NCI-H2029 treated with DMSO at 0.1 percent for 48 hours (cell line): Measurements from ENCODE around the gene CCL22.

ENCODE experiments used
- DNase-seq: peaks from one replicate; lab custom pipeline; 2025; lab: John Stamatoyannopoulos, UW

CCL22 gene

DNA sequence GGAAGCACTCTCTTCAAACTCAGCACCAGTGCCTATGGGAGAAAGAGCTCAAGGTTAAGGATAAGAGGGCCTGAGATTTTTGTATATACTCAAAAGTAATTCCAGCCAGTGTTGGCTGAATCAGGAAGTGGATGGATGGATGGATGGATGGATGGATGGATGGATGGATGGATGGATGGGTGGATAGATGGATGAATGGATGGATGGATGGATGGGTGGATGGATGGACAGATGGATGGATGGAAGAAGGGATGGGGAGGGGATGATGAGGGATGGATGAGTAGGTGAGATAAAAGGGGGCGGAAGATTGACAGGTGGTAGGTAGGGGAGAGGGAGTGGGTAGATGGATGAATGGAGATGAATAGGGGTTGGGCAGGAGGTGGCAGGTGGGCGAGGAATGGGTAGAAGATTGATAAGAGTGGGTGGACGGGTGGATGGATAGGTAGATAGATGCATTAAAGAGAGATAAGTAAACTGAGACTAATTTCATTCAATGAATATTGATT lies 17.8 kb downstream of the CCL22 start:
- no peak for DNase-seq

DNA sequence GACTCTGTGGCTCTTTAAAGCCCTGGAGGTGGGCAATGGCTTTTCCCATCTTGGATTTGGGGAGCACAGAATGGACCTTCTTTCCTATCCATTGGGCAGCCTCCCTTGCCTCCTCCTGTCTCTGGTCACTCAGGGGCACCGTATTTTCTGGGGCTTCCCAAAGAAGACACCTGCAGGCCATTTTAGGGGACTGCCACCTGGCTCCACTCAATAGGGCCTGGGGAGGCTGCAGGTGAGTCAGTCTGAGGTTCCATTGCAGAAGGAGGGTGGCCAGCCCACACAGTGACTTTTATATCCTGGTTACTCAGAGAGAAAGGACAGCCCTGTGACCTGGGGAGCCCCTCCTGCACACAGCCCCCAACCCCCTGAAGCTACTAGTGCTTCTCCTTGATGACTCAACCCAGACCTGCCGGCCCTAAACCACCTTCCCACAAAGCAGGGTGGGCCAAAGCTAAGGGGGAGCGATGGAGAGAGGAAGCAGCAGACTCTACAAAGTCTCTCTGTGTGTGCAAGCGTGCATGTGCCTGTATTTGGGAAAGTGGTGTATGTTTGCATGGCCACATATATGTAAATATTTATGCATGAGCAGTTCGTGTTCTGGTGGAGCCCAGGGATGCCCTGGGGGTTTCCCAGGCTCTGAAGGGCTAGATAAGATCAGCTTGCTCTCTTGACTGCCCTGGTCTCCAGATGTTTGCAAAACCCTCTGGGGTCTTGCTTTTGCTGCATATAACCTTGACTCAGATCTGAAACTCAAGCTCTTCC lies 18.7 kb downstream of the CCL22 start:
- no peak for DNase-seq

DNA sequence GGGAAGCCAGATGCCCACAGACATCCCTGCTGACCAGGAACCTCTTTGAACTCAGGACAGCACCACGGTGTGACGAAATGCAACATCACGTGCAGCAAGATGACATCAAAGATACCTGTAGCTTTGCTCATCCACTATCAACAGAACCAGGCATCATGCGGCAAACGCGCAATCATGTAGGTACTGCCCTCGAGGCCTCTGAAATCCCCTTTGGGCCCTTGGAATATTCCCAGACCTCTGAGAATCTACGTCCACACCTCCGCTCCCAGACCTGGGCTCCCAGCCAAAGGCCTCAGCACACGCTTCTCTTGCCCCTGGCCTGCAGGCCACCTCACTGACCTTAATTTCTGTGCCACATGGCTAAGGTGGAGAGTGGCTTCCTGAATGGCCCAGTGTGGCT lies 21.0 kb downstream of the CCL22 start:
- no peak for DNase-seq

DNA sequence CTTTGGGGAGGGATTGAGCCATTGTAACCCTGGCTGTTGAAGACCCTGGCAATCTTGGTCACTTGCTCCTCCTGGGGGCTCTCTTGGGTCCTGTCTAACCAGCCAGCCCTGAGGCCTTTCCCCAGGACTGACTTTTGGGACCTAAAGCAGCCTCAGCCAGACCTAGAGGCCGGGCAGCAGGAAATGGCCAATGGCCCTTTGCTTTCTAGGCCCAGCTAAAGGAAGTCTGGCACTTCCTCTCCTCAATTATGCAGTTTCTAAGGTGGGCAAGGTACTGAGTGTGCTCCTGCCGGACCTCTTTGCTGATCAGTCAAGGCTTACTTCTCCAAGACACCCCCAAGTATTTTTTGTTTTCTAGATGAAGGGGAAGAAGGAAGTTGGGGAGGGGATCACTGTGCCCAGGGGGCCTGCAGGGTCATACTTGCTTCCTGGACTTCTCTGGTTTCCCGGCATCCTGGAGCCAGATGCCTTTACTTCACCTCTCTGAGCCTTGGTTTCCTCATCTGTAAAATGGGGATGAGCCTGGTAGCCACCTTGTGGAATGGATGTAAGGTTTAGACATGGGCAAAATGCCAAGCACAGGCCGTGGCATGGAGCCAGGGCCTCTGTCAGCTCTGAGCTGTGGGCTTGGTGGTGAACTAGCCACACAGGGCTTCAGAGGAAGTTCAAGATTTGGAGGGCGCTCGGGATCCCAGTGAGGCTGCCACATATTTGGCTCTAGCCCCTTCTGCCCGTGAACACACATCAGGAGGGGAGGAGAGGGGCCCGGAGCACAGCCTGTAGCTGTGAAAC lies 22.3 kb downstream of the CCL22 start:
- DNase-seq, result no peak

DNA sequence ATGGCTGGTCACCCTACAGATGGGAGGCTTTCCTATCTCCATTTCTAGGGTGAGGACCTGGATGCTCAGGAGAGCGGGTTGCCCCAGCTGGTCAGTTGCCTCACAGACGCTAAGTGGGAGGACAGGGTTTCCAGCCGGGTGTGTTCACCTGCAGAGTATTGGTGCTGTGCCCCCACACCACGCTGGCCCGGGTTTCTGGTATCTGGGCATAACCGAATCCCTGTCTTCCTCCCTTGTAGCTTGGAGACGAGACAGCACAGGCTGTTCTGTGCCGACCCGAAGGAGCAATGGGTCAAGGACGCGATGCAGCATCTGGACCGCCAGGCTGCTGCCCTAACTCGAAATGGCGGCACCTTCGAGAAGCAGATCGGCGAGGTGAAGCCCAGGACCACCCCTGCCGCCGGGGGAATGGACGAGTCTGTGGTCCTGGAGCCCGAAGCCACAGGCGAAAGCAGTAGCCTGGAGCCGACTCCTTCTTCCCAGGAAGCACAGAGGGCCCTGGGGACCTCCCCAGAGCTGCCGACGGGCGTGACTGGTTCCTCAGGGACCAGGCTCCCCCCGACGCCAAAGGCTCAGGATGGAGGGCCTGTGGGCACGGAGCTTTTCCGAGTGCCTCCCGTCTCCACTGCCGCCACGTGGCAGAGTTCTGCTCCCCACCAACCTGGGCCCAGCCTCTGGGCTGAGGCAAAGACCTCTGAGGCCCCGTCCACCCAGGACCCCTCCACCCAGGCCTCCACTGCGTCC lies 23.4 kb downstream of the CCL22 start:
- DNase-seq, result no peak

DNA sequence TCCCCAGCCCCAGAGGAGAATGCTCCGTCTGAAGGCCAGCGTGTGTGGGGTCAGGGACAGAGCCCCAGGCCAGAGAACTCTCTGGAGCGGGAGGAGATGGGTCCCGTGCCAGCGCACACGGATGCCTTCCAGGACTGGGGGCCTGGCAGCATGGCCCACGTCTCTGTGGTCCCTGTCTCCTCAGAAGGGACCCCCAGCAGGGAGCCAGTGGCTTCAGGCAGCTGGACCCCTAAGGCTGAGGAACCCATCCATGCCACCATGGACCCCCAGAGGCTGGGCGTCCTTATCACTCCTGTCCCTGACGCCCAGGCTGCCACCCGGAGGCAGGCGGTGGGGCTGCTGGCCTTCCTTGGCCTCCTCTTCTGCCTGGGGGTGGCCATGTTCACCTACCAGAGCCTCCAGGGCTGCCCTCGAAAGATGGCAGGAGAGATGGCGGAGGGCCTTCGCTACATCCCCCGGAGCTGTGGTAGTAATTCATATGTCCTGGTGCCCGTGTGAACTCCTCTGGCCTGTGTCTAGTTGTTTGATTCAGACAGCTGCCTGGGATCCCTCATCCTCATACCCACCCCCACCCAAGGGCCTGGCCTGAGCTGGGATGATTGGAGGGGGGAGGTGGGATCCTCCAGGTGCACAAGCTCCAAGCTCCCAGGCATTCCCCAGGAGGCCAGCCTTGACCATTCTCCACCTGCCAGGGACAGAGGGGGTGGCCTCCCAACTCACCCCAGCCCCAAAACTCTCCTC lies 24.1 kb downstream of the CCL22 start:
- no peak for DNase-seq

DNA sequence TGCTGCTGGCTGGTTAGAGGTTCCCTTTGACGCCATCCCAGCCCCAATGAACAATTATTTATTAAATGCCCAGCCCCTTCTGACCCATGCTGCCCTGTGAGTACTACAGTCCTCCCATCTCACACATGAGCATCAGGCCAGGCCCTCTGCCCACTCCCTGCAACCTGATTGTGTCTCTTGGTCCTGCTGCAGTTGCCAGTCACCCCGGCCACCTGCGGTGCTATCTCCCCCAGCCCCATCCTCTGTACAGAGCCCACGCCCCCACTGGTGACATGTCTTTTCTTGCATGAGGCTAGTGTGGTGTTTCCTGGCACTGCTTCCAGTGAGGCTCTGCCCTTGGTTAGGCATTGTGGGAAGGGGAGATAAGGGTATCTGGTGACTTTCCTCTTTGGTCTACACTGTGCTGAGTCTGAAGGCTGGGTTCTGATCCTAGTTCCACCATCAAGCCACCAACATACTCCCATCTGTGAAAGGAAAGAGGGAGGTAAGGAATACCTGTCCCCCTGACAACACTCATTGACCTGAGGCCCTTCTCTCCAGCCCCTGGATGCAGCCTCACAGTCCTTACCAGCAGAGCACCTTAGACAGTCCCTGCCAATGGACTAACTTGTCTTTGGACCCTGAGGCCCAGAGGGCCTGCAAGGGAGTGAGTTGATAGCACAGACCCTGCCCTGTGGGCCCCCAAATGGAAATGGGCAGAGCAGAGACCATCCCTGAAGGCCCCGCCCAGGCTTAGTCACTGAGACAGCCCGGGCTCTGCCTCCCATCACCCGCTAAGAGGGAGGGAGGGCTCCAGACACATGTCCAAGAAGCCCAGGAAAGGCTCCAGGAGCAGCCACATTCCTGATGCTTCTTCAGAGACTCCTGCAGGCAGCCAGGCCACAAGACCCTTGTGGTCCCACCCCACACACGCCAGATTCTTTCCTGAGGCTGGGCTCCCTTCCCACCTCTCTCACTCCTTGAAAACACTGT lies 25.0 kb downstream of the CCL22 start:
- DNase-seq, result no peak

DNA sequence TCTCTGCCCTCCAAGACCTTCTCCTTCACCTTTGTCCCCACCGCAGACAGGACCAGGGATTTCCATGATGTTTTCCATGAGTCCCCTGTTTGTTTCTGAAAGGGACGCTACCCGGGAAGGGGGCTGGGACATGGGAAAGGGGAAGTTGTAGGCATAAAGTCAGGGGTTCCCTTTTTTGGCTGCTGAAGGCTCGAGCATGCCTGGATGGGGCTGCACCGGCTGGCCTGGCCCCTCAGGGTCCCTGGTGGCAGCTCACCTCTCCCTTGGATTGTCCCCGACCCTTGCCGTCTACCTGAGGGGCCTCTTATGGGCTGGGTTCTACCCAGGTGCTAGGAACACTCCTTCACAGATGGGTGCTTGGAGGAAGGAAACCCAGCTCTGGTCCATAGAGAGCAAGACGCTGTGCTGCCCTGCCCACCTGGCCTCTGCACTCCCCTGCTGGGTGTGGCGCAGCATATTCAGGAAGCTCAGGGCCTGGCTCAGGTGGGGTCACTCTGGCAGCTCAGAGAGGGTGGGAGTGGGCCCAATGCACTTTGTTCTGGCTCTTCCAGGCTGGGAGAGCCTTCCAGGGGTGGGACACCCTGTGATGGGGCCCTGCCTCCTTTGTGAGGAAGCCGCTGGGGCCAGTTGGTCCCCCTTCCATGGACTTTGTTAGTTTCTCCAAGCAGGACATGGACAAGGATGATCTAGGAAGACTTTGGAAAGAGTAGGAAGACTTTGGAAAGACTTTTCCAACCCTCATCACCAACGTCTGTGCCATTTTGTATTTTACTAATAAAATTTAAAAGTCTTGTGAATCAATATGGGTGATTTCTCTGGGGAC lies 25.9 kb downstream of the CCL22 start:
- no peak for DNase-seq

DNA sequence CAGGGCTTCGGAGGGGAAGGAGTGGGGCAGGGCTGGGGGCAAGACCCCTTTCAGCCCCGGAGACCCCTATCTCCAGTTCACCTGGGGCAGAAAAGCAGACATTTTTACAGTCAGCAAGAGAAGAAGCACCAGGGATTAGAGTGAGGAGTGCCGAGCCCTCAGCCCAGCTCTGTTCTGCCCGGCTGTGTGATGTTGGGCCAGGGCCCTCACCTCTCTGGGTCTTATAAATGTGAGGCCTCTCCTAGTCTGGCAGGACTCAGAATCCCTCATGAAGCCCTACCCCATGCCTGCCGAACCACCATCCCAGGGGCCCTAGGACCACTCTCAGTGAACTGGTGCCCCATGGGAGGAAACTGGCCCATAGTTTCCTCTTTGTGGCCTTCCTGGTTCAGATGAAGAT lies 26.5 kb downstream of the CCL22 start:
- no peak for DNase-seq

DNA sequence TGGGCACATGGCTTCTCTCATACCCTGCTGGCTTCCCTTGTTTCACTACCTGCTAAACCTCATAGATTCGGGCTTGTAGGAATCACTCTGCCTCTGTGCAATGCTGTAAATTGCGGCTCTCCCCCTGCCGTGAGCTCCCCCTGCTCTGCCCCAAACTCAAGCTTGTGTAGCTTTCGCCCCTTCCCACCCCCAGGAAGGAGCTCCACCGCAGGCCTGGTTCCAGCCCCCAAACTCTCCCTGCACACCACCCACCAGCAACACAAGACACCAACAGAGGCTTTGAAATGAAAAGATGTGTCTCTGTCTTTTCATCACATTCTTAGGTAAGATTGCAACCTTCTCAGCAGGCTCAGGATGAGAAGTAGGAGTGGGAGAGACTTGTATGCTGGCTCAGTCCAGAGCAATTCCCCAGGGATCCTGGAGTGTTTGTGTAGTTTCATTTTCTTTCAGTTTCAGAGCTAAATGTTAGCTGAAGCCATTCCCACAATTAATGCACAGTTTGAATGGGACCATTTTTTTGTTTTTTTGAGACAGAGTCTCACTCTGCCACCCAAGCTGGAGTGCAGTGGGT lies 27.9 kb downstream of the CCL22 start:
- DNase-seq, result no peak

DNA sequence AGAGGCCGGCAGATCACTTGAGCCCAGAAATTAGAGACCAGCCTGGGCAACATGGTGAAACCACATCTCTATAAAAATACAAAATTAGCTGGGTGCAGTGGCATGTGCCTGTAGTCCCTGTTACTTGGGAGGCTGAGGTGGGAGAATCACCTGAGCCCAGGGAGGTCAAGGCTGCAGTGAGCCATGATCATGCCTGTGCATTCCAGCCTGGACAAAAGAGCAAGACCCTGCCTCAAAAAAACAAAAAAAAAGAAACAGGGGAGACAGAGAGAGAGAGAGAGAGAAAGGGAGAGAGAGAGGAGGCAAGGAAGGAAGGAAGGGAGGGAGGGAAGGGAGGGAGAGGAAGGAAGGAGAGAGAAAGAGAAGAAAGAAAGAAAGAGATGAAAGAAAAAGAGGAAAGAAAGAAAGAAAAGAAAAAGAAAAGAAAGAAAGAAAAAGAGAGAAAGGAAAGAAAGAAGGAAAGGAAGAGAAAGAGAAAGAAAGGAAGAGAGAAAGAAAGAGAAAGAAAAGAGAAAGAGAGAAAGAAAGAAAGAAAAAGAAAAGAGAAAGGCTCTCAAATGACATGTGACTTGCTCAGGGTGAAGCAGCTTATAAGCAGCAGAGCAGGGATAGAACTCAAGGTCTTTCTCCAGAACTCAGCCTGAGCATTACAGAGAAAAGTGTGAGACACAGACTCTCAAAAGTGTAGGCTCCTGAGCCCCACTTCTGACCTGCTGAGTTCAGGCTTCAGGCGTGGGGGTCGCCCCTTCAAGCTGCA lies 29.2 kb downstream of the CCL22 start:
- DNase-seq, result no peak

DNA sequence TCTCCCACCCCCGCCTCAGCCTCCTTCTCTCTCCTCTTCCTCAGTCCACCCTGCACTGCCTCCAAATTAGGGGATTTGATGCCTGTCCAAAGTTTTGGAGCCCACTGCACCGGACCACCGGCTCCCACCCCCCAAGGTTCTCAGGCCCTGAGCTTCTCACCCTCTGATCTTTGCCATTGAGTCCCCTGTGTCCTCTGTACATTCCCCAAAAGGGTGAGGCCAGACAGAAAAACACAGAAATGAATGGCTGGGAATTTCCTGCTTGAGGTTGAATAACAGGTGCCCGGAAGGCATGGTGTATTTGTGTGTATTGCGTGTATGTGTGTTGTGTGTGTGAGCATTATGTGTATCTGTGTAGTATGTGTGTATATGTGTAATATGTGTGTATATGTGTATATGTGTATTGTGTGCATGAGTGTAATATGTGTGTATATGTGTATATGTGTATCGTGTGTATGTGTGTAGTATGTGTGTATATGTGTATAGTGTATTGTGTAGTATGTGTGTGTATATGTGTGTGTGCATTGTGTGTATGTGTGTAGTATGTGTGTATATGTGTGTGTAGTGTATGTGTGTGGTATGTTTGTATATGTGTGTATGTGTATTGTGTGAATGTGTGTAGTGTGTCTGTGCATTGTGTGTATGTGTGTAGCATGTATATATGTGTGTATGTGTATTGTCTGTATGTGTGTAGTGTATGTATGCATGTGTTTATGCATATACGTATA lies 29.9 kb downstream of the CCL22 start:
- no peak for DNase-seq

DNA sequence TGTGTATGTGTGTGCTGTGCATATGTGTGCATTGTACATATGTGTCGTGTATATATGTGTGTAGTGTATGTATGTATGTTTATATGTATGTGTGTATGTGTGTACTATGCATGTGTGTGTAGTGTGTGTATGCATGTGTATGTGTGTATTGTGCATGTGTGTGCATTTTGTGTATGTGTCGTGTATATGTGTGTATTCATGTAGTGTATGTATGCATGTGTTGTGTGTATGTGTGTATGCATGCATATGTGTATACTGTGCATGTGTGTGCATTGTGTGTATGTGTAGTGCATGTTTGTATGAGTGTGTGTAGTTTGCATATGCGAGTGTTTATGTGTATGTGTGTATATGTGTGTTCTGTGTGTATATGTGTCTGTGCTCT lies 30.5 kb downstream of the CCL22 start:
- no peak for DNase-seq

DNA sequence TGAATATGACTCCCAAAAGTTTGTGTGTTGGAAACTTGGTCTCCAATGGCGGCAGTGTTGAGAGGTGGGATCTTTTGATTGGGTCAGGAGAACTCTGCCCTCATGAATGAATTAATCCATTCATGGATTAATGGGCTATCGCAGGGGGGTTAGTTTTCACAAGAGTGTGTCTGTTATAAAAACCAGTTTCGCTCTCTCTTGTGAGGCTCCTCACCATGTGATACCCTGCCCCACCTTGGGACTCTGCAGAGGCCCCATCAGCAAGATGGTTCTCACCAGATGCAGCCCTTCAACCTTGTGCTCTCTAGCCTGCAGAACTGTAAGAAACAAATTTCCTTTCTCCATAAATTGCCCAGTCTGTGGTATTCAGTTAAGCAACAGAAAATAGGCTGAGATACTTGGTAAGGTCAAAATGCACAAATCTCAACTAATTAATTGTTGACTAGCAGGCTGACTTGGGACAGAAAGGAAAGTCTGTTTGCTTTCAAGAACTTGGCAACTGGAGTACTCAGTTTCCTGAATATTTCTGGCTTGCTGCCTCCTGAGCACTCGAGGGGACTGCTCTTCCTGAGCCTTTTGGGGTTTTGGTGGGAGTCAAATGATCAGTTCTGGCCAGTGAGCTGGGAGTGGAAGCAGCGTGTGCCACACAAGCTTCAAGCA lies 32.2 kb downstream of the CCL22 start:
- DNase-seq, result no peak

DNA sequence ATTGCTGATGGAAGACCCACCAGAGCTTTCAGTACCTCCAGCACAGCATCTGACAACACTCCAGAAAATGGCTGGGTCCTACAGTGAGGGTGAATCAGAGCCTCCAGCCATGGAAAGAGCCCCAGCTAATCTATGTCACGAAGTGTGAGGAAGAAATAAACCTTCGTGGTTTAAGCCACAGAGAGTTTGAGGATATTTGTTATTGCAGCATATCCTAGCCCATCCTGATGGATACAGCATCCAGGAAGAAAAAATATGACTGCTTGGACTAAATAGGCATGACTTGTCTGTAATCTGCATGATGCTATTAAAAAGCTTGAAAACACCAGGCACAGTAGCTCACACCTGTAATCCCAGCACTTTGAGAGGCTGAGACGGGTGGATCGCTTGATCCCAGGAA lies 32.7 kb downstream of the CCL22 start:
- no peak for DNase-seq

DNA sequence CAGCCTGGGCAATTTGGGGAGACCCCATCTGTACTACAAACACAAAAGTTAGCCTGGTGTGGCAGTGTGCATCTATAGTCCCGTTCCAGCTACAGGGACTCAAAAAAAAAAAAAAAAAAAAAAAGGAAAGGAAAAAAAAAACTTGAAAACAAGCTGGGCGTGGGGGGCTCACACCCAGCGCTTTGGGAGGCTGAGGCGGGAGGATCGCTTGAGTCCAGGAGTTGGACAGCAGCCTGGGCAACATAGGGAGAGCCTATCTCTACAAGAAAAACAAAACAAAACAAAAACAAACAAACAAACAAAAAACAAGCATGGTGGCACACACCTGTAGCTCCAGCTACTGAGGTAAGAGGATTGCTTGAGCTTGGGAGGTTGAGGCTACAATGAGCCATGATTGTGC lies 33.1 kb downstream of the CCL22 start:
- DNase-seq, result no peak

DNA sequence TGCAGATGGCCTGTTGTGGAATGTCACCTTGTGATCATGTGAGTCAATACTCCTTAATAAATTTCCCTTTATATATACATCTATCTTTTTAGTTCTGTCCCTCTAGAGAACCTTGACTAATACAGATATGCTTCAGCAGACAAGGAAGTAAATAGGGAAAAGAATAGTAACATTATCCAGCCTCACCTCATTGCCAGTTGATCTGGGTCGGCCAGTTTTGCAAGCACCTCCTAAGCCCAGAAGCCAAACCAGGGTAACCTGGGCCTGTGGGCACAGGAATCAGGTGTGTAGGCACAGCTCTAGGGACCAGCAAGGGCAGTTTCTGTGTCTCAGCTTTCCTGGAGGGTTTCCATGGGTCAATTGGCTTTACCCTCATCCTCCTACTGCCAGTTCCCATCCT lies 34.1 kb downstream of the CCL22 start:
- no peak for DNase-seq

DNA sequence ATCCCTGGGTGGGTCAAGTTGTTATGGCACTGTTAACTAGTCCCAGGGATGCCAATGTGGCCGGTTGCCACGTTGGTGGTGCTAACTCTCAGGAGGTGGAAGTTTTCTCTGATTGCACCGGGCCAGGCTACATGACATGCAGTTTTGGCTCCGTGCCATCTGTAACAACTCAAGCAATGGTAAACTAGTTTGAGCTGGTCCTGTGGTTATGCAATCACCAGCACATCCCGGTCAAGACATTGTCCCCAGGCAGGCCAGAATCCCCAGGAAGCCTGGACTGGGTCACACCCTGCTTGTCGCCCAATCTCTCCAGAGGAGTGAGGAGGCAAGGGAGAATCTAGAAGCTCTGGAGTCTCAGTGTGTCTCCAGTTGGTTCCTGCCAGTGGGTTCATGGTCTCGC lies 35.9 kb downstream of the CCL22 start:
- DNase-seq, result no peak
